Non-pigmented ciliary epithelial cell (primary cell): Measurements from ENCODE around the gene CAPN6.

Source experiments
- DNase-seq: peaks from one replicate; pipeline ENCODE4 v3.0.0-alpha.2; 2010; ENCODE audit warnings: low read depth

Gene CAPN6

GRCh38 chrX:111200327-111200726 is 70.0 kb downstream of the CAPN6 start:
- no peak for DNase-seq

GRCh38 chrX:111199505-111199904 is 70.8 kb downstream of the CAPN6 start:
- DNase-seq: no peak
